B cell (primary cell): ENCODE measurements around the gene P2RX5. TPM values are rescaled to one million over a fixed set of nuclear protein-coding genes. Genes with fewer than 3 reads are reported as not detected.
A peak's percentile ranks its signal among the peaks of the same experiment; 100 is the strongest.

Experiments
- ATAC-seq: fragments of 200-7000 bp; cut with Tn5 transposase; one replicate; pipeline ENCODE4 v1.10.0; 2021; ENCODE audit warnings: low read depth, mild to moderate bottlenecking, moderate number of reproducible peaks, moderate library complexity
- CTCF ChIA-PET: fragments of 350-600 bp; sonication (Branson Sonifier 250); formaldehyde crosslinking; loops from one replicate; lab custom pipeline; 2021; ENCODE audit warnings: antibody characterized with exemption, inconsistent platforms; lab: Charles Lee
- POLR2A ChIA-PET: fragments of 350-600 bp; sonication (Branson Sonifier 250); formaldehyde crosslinking; loops from one replicate; lab custom pipeline; 2021; ENCODE audit warnings: antibody characterized with exemption; lab: Charles Lee
- DNase-seq: peaks from one replicate; pipeline ENCODE4 v3.0.0; 2013
- H2AFZ ChIP-seq: 2 replicates; pipeline ENCODE4 v1.6.1; 2012; ENCODE audit warnings: mild to moderate bottlenecking, low read depth, low read length; ENCODE audit not compliant: insufficient read depth, poor library complexity, severe bottlenecking
- H3K27ac ChIP-seq, 2 donors: 1 replicate in 1 of 2; 2 replicates in 1 of 2; pipeline ENCODE4 v1.5.1; 2012 to 2013; ENCODE audit warnings: low read length in 2 of 2, mild to moderate bottlenecking in 2 of 2, moderate library complexity in 1 of 2
- H3K27me3 ChIP-seq, 4 experiments: fragments of 200-600 bp in 1 of 4; sonication (generic) in 1 of 4; replicated peaks in 1 of 4; 1 replicate in 2 of 4; 2 replicates in 2 of 4; pipeline versions ENCODE4 v1.6.1 to v1.7.0; 2013 to 2016; ENCODE audit warnings: low read length in 3 of 4, mild to moderate bottlenecking in 2 of 4, mixed read lengths in 1 of 4, moderate library complexity in 1 of 4; ENCODE audit not compliant: insufficient read depth in 4 of 4, control insufficient read depth in 3 of 4; ENCODE audit errors: control extremely low read depth in 1 of 4
- H3K36me3 ChIP-seq, 2 experiments: replicated peaks in 1 of 2; 1 replicate in 1 of 2; 2 replicates in 1 of 2; pipeline versions ENCODE4 v1.6.1 to v1.7.1; 2013; ENCODE audit warnings: low read length in 1 of 2; ENCODE audit not compliant: insufficient read depth in 2 of 2, control insufficient read depth in 1 of 2; ENCODE audit errors: control extremely low read depth in 1 of 2, extremely low read depth in 1 of 2
- H3K4me1 ChIP-seq, 2 donors: fragments of 200-600 bp in 1 of 2; sonication (generic) in 1 of 2; 1 replicate in 1 of 2; 2 replicates in 1 of 2; pipeline versions ENCODE4 v1.5.1 to v1.6.1; 2013 to 2017; ENCODE audit warnings: low read length in 2 of 2; ENCODE audit not compliant: control insufficient read depth in 2 of 2, insufficient read depth in 2 of 2
- H3K4me2 ChIP-seq: replicated peaks from 2 replicates; pipeline ENCODE3; 2012; ENCODE audit warnings: mild to moderate bottlenecking, low read depth, low read length; ENCODE audit not compliant: poor library complexity, severe bottlenecking
- H3K4me3 ChIP-seq, 5 experiments: fragments of 200-600 bp in 1 of 5; sonication (generic) in 1 of 5; 1 replicate in 3 of 5; 2 replicates in 2 of 5; pipeline versions ENCODE4 v1.5.1 to v1.7.0; 2011 to 2016; ENCODE audit warnings: low read length in 4 of 5, mild to moderate bottlenecking in 4 of 5, low read depth in 2 of 5, control low read depth in 1 of 5, moderate library complexity in 1 of 5; ENCODE audit not compliant: insufficient read depth in 1 of 5; ENCODE audit errors: control extremely low read depth in 1 of 5, extremely low read depth in 1 of 5
- H3K79me2 ChIP-seq: fragments of 200-600 bp; sonication (generic); one replicate; pipeline ENCODE4 v1.6.0; 2016; ENCODE audit warnings: low read length; ENCODE audit not compliant: control insufficient read depth, insufficient read depth
- H3K9ac ChIP-seq: fragments of 200-600 bp; sonication (generic); 2 replicates; pipeline ENCODE4 v1.6.1; 2017; ENCODE audit warnings: mild to moderate bottlenecking, low read length, moderate library complexity
- H3K9me3 ChIP-seq, 3 donors: one replicate each; pipeline versions ENCODE4 v1.6.1 to v1.7.1; 2013; ENCODE audit warnings: low read length in 2 of 3; ENCODE audit not compliant: control insufficient read depth in 2 of 3, insufficient read depth in 1 of 3; ENCODE audit errors: control extremely low read depth in 1 of 3
- H4K20me1 ChIP-seq: 2 replicates; pipeline ENCODE4 v1.6.0; 2012; ENCODE audit warnings: mild to moderate bottlenecking, low read length; ENCODE audit not compliant: insufficient read depth, control insufficient read depth, poor library complexity, severe bottlenecking
- H3K27ac Mint-ChIP-seq: one replicate; pipeline ENCODE4 v1.8.0; 2021; ENCODE audit warnings: mixed read lengths
- H3K27me3 Mint-ChIP-seq: one replicate; pipeline ENCODE4 v1.8.0; 2021; ENCODE audit warnings: mixed read lengths
- H3K4me1 Mint-ChIP-seq: one replicate; pipeline ENCODE4 v1.8.0; 2021; ENCODE audit warnings: mixed read lengths
- H3K4me3 Mint-ChIP-seq: one replicate; pipeline ENCODE4 v1.8.0; 2021; ENCODE audit warnings: mixed read lengths
- H3K9me3 Mint-ChIP-seq: one replicate; pipeline ENCODE4 v1.8.0; 2022; ENCODE audit warnings: mixed read lengths; ENCODE audit not compliant: insufficient read depth
- CTCF ChIP-seq: fragments of 200-600 bp; IDR thresholded peaks from one replicate; pipeline ENCODE4 v1.8.0; 2022; ENCODE audit warnings: antibody characterized with exemption, mild to moderate bottlenecking
- EZH2 ChIP-seq: IDR thresholded peaks from 2 replicates; pipeline ENCODE4 v1.6.1; 2012; ENCODE audit warnings: borderline replicate concordance, low read depth, mild to moderate bottlenecking, moderate library complexity, low read length; ENCODE audit not compliant: insufficient read depth, poor library complexity, severe bottlenecking
- WGBS: methylation state at CpG from one replicate; pipeline ENCODE4 v1.1.5; 2013; ENCODE audit warnings: missing lambda C conversion rate; ENCODE audit not compliant: insufficient coverage; 5-methylcytosine and 5-hydroxymethylcytosine counted together
- intact Hi-C: fragments of 100-400 bp; cut with micrococcal nuclease; formaldehyde crosslinking; loops from one replicate; pipeline ENCODE4 v1.10.0; 2022
- polyA plus RNA-seq: library from polyadenylated mRNA; depleted of rRNA; stranded (reverse); fragments of >200 nt; gene quantifications from 2 replicates; pipeline ENCODE4 v1.2.3, GENCODE V29; 2012
- total RNA-seq, 2 donors: library from RNA; stranded (reverse); fragments of 120-200 nt in 1 of 2; gene quantifications; 1 replicate in 1 of 2; 2 replicates in 1 of 2; pipeline versions ENCODE4 v1.2.3 to v1.2.4, GENCODE V29; 2013 to 2022

Gene P2RX5
- total and polyA plus RNA-seq, 2 donors (not counting 1 experiment from before 2014, with no cell fraction given), result 405 to 745 TPM

- CTCF ChIA-PET, result interaction anchor here (0.6 to 3.0 kb wide), 7 partner anchors 12 to 148 kb away, joined by 3 to 18 read pairs (median 4); partner anchors contain the start of gene HASPIN
Measured at GRCh38 chr17:3679531-3680126, 16.3 kb downstream of the P2RX5 start.

More at GRCh38 chr17:3679531-3680126, 16.3 kb downstream of the P2RX5 start:
- no peak for TF ChIP-seq CTCF
- TF ChIP-seq EZH2, result no peak
- no peaks in the 10 kb centered on the region for H3K9me3 Mint-ChIP-seq
- intact Hi-C loops, result no loop called here
- POLR2A ChIA-PET, result interaction anchor here (0.6 to 0.7 kb wide), 3 partner anchors 32 to 92 kb away, joined by 3 to 6 read pairs (median 3); no protein-coding TSS in a partner anchor
- H3K27me3 Mint-ChIP-seq, result no peaks in the 10 kb centered on the region
- ATAC-seq (no peak), DNase-seq (no peak)
- no peak overlapping the region for H3K9ac ChIP-seq
- peaks cover 0 to 7% (median 0%) of the 10 kb centered on the region in 3 donors for H3K9me3 ChIP-seq
- peaks cover 11 to 38% of the 10 kb centered on the region in 2 donors for H3K4me1 ChIP-seq
- H3K36me3 ChIP-seq, result peaks cover 0 to 70% of the 10 kb centered on the region in 2 experiments
- H3K79me2 ChIP-seq, result peaks cover 29% of the 10 kb centered on the region
- peak overlapping the region; percentile 78 for H3K27ac Mint-ChIP-seq
- 69% methylated on average over 20 of the region's 20 CpGs for WGBS
- H3K4me2 ChIP-seq, result no peak overlapping the region
- no peak overlapping the region for H3K4me3 Mint-ChIP-seq
- no peaks in the 10 kb centered on the region for H3K27me3 ChIP-seq
- no peak overlapping the region for H3K27ac ChIP-seq
- H3K4me1 Mint-ChIP-seq, result peaks cover 37% of the 10 kb centered on the region
- peaks cover 73% of the 10 kb centered on the region for H4K20me1 ChIP-seq
- H3K4me3 ChIP-seq, result no peak overlapping the region
- no peak overlapping the region for H2AFZ ChIP-seq
